Rectal smooth muscle tissue (tissue), 1 donor: ENCODE results near the gene HAP1.

ENCODE experiments used
- H3K27ac ChIP-seq: one replicate; pipeline ENCODE4 v1.7.0; 2013; ENCODE audit warnings: low read depth, low read length, inconsistent platforms
- H3K27me3 ChIP-seq: one replicate; pipeline ENCODE4 v1.7.0; 2013; ENCODE audit warnings: low read length; ENCODE audit not compliant: control insufficient read depth, insufficient read depth
- H3K36me3 ChIP-seq: one replicate; pipeline ENCODE4 v1.7.0; 2013; ENCODE audit warnings: low read length; ENCODE audit not compliant: control insufficient read depth, insufficient read depth
- H3K4me1 ChIP-seq: one replicate; pipeline ENCODE4 v1.7.0; 2013; ENCODE audit warnings: low read length; ENCODE audit not compliant: control insufficient read depth, insufficient read depth
- H3K4me3 ChIP-seq: one replicate; pipeline ENCODE4 v1.7.0; 2013; ENCODE audit warnings: low read length
- H3K9ac ChIP-seq: one replicate; pipeline ENCODE4 v1.7.0; 2013; ENCODE audit warnings: low read length

HAP1 gene

GRCh38 chr17:41754066-41754465 lies 19.6 kb upstream of the HAP1 start:
- Histone ChIP-seq H3K9ac (no peak overlapping the region), H3K4me3 (no peak overlapping the region), H3K27ac (no peak overlapping the region), H3K4me1 (no peaks in the 10 kb centered on the region), H3K36me3 (peaks cover 18% of the 10 kb centered on the region), H3K27me3 (no peaks in the 10 kb centered on the region)

GRCh38 chr17:41751288-41751687 lies 16.8 kb upstream of the HAP1 start:
- Histone ChIP-seq H3K9ac (no peak overlapping the region), H3K27me3 (no peaks in the 10 kb centered on the region), H3K4me3 (no peak overlapping the region), H3K36me3 (peaks cover 4% of the 10 kb centered on the region), H3K27ac (no peak overlapping the region), H3K4me1 (no peaks in the 10 kb centered on the region)

- Histone ChIP-seq H3K4me1 (no peaks in the 10 kb centered on the region), H3K27me3 (no peaks in the 10 kb centered on the region), H3K9ac (no peak overlapping the region), H3K36me3 (peaks cover 4% of the 10 kb centered on the region), H3K27ac (no peak overlapping the region), H3K4me3 (no peak overlapping the region)
Measured at GRCh38 chr17:41750862-41751261, 16.4 kb upstream of the HAP1 start.

GRCh38 chr17:41748275-41748674 lies 13.8 kb upstream of the HAP1 start:
- H3K4me1 ChIP-seq = no peaks in the 10 kb centered on the region
- no peaks in the 10 kb centered on the region for H3K36me3 ChIP-seq
- H3K27ac ChIP-seq = no peak overlapping the region
- no peak overlapping the region for H3K9ac ChIP-seq
- H3K4me3 ChIP-seq = no peak overlapping the region
- no peaks in the 10 kb centered on the region for H3K27me3 ChIP-seq

- no peaks in the 10 kb centered on the region for H3K36me3 ChIP-seq
- no peaks in the 10 kb centered on the region for H3K4me1 ChIP-seq
- no peak overlapping the region for H3K9ac ChIP-seq
- peaks cover 3% of the 10 kb centered on the region for H3K27me3 ChIP-seq
- H3K4me3 ChIP-seq = no peak overlapping the region
- H3K27ac ChIP-seq = no peak overlapping the region
Measured at GRCh38 chr17:41741709-41742108, 7.3 kb upstream of the HAP1 start.

- peaks cover 8% of the 10 kb centered on the region for H3K27me3 ChIP-seq
- no peak overlapping the region for H3K27ac ChIP-seq
- H3K36me3 ChIP-seq = no peaks in the 10 kb centered on the region
- no peak overlapping the region for H3K4me3 ChIP-seq
- H3K4me1 ChIP-seq = no peaks in the 10 kb centered on the region
- H3K9ac ChIP-seq = no peak overlapping the region
Measured at GRCh38 chr17:41740506-41740905, 6.1 kb upstream of the HAP1 start.

- no peaks in the 10 kb centered on the region for H3K4me1 ChIP-seq
- H3K9ac ChIP-seq = no peak overlapping the region
- H3K36me3 ChIP-seq = no peaks in the 10 kb centered on the region
- no peak overlapping the region for H3K4me3 ChIP-seq
- peaks cover 9% of the 10 kb centered on the region for H3K27me3 ChIP-seq
- no peak overlapping the region for H3K27ac ChIP-seq
Measured at GRCh38 chr17:41739661-41740352, 5.4 kb upstream of the HAP1 start.

- Histone ChIP-seq H3K27ac (no peak overlapping the region), H3K27me3 (peaks cover 18% of the 10 kb centered on the region), H3K4me1 (no peaks in the 10 kb centered on the region), H3K36me3 (no peaks in the 10 kb centered on the region), H3K9ac (no peak overlapping the region), H3K4me3 (no peak overlapping the region)
Measured at GRCh38 chr17:41738801-41739112, 4.3 kb upstream of the HAP1 start.

- no peaks in the 10 kb centered on the region for H3K4me1 ChIP-seq
Measured at GRCh38 chr17:41738077-41738800, 3.8 kb upstream of the HAP1 start.

GRCh38 chr17:41737680-41738023 lies 3.2 kb upstream of the HAP1 start:
- Histone ChIP-seq H3K27me3 (peaks cover 20% of the 10 kb centered on the region), H3K4me1 (no peaks in the 10 kb centered on the region)

More at GRCh38 chr17:41738077-41738800, 3.8 kb upstream of the HAP1 start:
- Histone ChIP-seq H3K9ac (no peak overlapping the region), H3K27ac (no peak overlapping the region), H3K36me3 (no peaks in the 10 kb centered on the region), H3K4me3 (no peak overlapping the region), H3K27me3 (peaks cover 20% of the 10 kb centered on the region)

GRCh38 chr17:41736983-41737679 lies 2.7 kb upstream of the HAP1 start:
- Histone ChIP-seq H3K27me3 (peaks cover 20% of the 10 kb centered on the region), H3K4me3 (no peak overlapping the region), H3K9ac (no peak overlapping the region), H3K4me1 (no peaks in the 10 kb centered on the region), H3K36me3 (no peaks in the 10 kb centered on the region), H3K27ac (no peak overlapping the region)

More at GRCh38 chr17:41737680-41738023, 3.2 kb upstream of the HAP1 start:
- H3K4me3 ChIP-seq = no peak overlapping the region
- no peak overlapping the region for H3K27ac ChIP-seq
- no peaks in the 10 kb centered on the region for H3K36me3 ChIP-seq
- H3K9ac ChIP-seq = no peak overlapping the region

- Histone ChIP-seq H3K27ac (no peak overlapping the region), H3K4me1 (no peaks in the 10 kb centered on the region), H3K36me3 (no peaks in the 10 kb centered on the region), H3K4me3 (no peak overlapping the region), H3K9ac (no peak overlapping the region), H3K27me3 (peaks cover 20% of the 10 kb centered on the region)
Measured at GRCh38 chr17:41735744-41736143, 1.3 kb upstream of the HAP1 start.
